Astrocyte of the cerebellum (primary cell): ENCODE results near the gene HELB.

Experiments
- DNase-seq: peaks from one replicate; pipeline ENCODE4 v3.0.0-alpha.2; 2011; ENCODE audit warnings: low read depth
- H3K4me3 ChIP-seq: 2 replicates; pipeline ENCODE4 v1.5.1; 2011; ENCODE audit warnings: mild to moderate bottlenecking, low read depth, low read length, moderate library complexity
- CTCF ChIP-seq: IDR thresholded peaks from 2 replicates; pipeline ENCODE4 v1.5.1; 2012; ENCODE audit warnings: low read length, low read depth, moderate library complexity, mild to moderate bottlenecking; ENCODE audit errors: missing control alignments
- in situ Hi-C: cut with HindIII; loops from 2 replicates; pipeline ENCODE4 v1.10.0; 2017; ENCODE audit warnings: low sequenced_read_pairs

Gene HELB

GRCh38 chr12:66309606-66310005, 7.3 kb downstream of the HELB start:
- in situ Hi-C loops = no loop called here
- no peak for TF ChIP-seq CTCF
- H3K4me3 ChIP-seq = no peak overlapping the region
- DNase-seq = no peak

- no peak for TF ChIP-seq CTCF
- no peak overlapping the region for H3K4me3 ChIP-seq
- in situ Hi-C loops = no loop called here
- DNase-seq = no peak
These were observed 9.9 kb downstream of the HELB start for GRCh38 chr12:66312189-66312588.

GRCh38 chr12:66314278-66314677, 12.0 kb downstream of the HELB start:
- no peak overlapping the region for H3K4me3 ChIP-seq
- in situ Hi-C loops = no loop called here
- no peak for TF ChIP-seq CTCF
- no peak for DNase-seq

GRCh38 chr12:66319266-66319954, 17.1 kb downstream of the HELB start:
- in situ Hi-C loops = no loop called here
- H3K4me3 ChIP-seq = no peak overlapping the region
- no peak for TF ChIP-seq CTCF
- DNase-seq = no peak

GRCh38 chr12:66320996-66321395, 18.7 kb downstream of the HELB start:
- in situ Hi-C loops = no loop called here
- no peak for TF ChIP-seq CTCF
- no peak overlapping the region for H3K4me3 ChIP-seq
- DNase-seq = no peak

GRCh38 chr12:66321435-66321834, 19.1 kb downstream of the HELB start:
- no peak overlapping the region for H3K4me3 ChIP-seq
- TF ChIP-seq CTCF = no peak
- in situ Hi-C loops = no loop called here
- DNase-seq = no peak
